Fibroblast of lung (primary cell): ENCODE results near the gene CTBP2. TPM values are rescaled to one million over a fixed set of nuclear protein-coding genes. Genes with fewer than 3 reads are reported as not detected.
A peak's percentile ranks its signal among the peaks of the same experiment; 100 is the strongest.

Experiments used
- DNase-seq, 2 donors: peaks; one replicate each; pipeline versions ENCODE4 v3.0.0 to v3.0.0-alpha.2; 2010; ENCODE audit warnings: low read depth in 2 of 2
- H2AFZ ChIP-seq: 2 replicates; pipeline ENCODE4 v1.5.1; 2012; ENCODE audit warnings: low read length, control low read depth, inconsistent platforms
- H3K27ac ChIP-seq: 2 replicates; pipeline ENCODE4 v1.5.1; 2011; ENCODE audit warnings: low read length, control low read depth; ENCODE audit not compliant: insufficient read depth
- H3K27me3 ChIP-seq: 2 replicates; pipeline ENCODE4 v1.5.1; 2011; ENCODE audit warnings: mild to moderate bottlenecking, low read length; ENCODE audit not compliant: control insufficient read depth, insufficient read depth
- H3K36me3 ChIP-seq: 2 replicates; pipeline ENCODE4 v1.5.1; 2011; ENCODE audit warnings: low read length; ENCODE audit not compliant: control insufficient read depth, insufficient read depth
- H3K4me1 ChIP-seq: 2 replicates; pipeline ENCODE4 v1.5.1; 2011; ENCODE audit warnings: low read length; ENCODE audit not compliant: control insufficient read depth, insufficient read depth; ENCODE audit errors: extremely low read depth
- H3K4me2 ChIP-seq: 2 replicates; pipeline ENCODE4 v1.5.1; 2011; ENCODE audit warnings: low read length, control low read depth; ENCODE audit not compliant: insufficient read depth; ENCODE audit errors: extremely low read depth
- H3K4me3 ChIP-seq, 4 experiments: fragments of 200-600 bp in 1 of 4; sonication (generic) in 1 of 4; replicated peaks in 1 of 4; 2 replicates each; pipeline ENCODE4 v1.5.1; 2011 to 2016; ENCODE audit warnings: low read length in 4 of 4, low read depth in 3 of 4, mild to moderate bottlenecking in 3 of 4, control low read depth in 2 of 4, inconsistent platforms in 1 of 4, mixed read lengths in 1 of 4; ENCODE audit not compliant: insufficient read depth in 1 of 4; ENCODE audit errors: control extremely low read depth in 1 of 4
- H3K79me2 ChIP-seq: 2 replicates; pipeline ENCODE4 v1.5.1; 2012; ENCODE audit warnings: mild to moderate bottlenecking, low read length, inconsistent platforms; ENCODE audit not compliant: control insufficient read depth, insufficient read depth
- H3K9ac ChIP-seq: 2 replicates; pipeline ENCODE4 v1.5.1; 2011; ENCODE audit warnings: mild to moderate bottlenecking, low read length, control low read depth; ENCODE audit not compliant: insufficient read depth
- H3K9me3 ChIP-seq: 2 replicates; pipeline ENCODE4 v1.5.1; 2012; ENCODE audit warnings: low read depth, low read length; ENCODE audit not compliant: control insufficient read depth, insufficient read depth
- H4K20me1 ChIP-seq: 2 replicates; pipeline ENCODE4 v1.5.1; 2011; ENCODE audit warnings: low read length; ENCODE audit not compliant: control insufficient read depth, insufficient read depth; ENCODE audit errors: extremely low read depth
- CTCF ChIP-seq, 2 donors: IDR thresholded peaks in 1 of 2; conservative IDR thresholded peaks in 1 of 2; 1 replicate in 1 of 2; 2 replicates in 1 of 2; pipeline ENCODE4 v1.5.1; 2011 to 2012; ENCODE audit warnings: low read length in 2 of 2, control low read depth in 1 of 2, inconsistent platforms in 1 of 2, low read depth in 1 of 2, mild to moderate bottlenecking in 1 of 2
- EZH2 ChIP-seq: IDR thresholded peaks from 2 replicates; pipeline ENCODE4 v1.5.1; 2012; ENCODE audit warnings: low read length, control low read depth, mild to moderate bottlenecking; ENCODE audit errors: missing control alignments
- polyA plus RNA-seq, 2 donors: library from polyadenylated mRNA; depleted of rRNA in 1 of 2; stranded (reverse) in 1 of 2; unstranded in 1 of 2; fragments of >200 nt; gene quantifications; 2 replicates each; pipeline ENCODE4 v1.2.1, GENCODE V29; 2011 to 2012; ENCODE audit warnings: missing spikeins in 1 of 2
- total RNA-seq: library from RNA; depleted of rRNA; stranded (reverse); fragments of >200 nt; gene quantifications from 2 replicates; pipeline ENCODE4 v1.2.1, GENCODE V29; 2014

The CTBP2 gene
- total and polyA plus RNA-seq, 2 donors (not counting 1 experiment from before 2014, with no cell fraction given) = 72.1 to 73.3 TPM

DNA sequence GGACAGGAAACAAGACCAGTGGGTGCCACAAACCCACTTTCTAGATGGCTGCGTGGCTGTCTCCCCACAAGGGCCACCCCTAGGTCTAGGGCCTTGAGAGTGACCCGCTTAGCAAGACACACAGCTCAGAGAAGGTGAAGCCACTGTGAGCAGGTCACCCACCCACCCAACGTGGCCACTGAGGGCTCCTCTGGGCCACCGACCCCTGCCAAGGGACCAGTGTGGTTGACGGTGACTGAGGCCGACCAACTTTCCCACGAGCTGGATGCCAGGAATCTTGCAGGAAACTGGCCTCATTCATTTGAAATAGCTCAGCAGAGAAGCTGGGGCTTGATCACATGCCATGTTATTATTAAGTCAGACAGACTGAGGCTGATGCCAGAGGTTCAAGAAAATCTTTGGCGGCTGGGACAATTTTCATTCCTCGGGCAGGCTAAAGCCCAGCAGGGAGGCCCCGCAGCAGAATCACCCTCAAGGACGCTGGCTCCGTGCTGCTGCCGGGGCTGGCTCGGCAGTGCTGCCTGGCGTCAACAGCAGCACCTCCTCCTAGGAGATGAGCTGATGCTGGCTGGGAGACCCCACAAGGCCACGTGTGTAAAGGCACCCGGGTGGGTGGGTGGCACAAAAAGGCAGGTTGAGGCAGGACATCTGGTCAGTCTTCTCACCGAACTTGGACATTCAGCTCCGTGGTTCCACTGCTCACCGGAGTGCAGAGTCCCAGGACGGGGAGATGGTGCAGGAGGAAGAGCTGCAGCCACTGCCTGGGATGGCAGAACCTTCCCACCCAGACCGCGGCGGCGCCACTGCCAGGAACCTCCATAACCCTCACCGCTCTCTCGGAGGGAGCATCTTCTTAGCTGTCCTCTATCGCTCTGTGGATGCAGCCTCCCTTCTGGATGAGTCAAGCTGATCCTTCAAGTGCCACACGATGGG, 160.7 kb downstream of the CTBP2 start:
- Histone ChIP-seq H3K4me3 (no peak overlapping the region), H3K9ac (peak overlapping the region; percentile 38), H3K4me2 (peak overlapping the region; percentile 32), H3K36me3 (peaks cover 40% of the 10 kb centered on the region), H3K27me3 (no peaks in the 10 kb centered on the region), H2AFZ (no peak overlapping the region), H3K79me2 (peaks cover 25% of the 10 kb centered on the region), H4K20me1 (no peaks in the 10 kb centered on the region), H3K27ac (peak overlapping the region; percentile 78), H3K4me1 (peaks cover 40% of the 10 kb centered on the region), H3K9me3 (no peaks in the 10 kb centered on the region)
- no peak for TF ChIP-seq EZH2
- no peak for TF ChIP-seq CTCF (conservative IDR thresholded peaks at IDR 0.05 in 1 of 2, IDR thresholded peaks at IDR 0.05 in 1 of 2; ENCODE audit: low read depth in 1 of 2, low read length in 2 of 2)
- peak; percentile 92 to 95 for DNase-seq

DNA sequence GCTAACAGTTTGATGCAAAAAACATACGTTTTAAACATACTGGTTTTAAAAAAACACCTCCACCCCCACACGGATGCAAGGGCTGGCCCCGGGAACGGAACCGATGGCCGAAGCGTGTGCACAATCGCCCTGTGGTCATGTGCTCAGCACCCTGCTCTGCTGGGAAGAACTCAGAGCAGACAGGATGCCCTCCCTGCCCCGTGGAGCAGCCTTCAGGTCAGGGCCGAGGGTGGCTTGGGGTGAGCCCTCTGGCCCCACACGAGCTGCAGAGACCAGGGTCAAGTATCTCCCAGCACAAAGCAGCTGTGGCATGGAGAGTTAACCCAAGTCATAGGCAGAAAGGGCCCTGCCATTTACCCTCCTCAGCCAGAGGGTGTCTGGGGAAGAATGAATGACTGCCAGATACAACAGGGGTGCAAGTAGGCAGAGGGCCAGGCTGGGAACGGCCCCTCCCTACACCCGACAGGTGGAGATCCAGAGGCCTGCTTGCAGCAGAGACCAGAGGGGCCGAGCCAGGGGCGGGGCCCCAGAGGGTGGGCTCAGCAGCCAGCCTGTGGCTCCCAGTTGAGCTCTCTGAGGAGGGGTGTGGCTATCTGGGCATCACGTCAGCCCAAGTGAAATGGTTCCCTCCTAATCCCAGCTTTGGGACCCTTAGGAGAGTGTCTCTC, 161.6 kb downstream of the CTBP2 start:
- Histone ChIP-seq H3K4me3 (no peak overlapping the region), H4K20me1 (no peaks in the 10 kb centered on the region), H3K4me1 (peaks cover 40% of the 10 kb centered on the region), H3K9ac (peak overlapping the region; percentile 16), H2AFZ (no peak overlapping the region), H3K4me2 (no peak overlapping the region), H3K9me3 (no peaks in the 10 kb centered on the region), H3K27me3 (no peaks in the 10 kb centered on the region), H3K27ac (peak overlapping the region; percentile 78), H3K79me2 (peaks cover 18% of the 10 kb centered on the region), H3K36me3 (peaks cover 42% of the 10 kb centered on the region)
- DNase-seq = no peak
- TF ChIP-seq EZH2 (no peak), CTCF (conservative IDR thresholded peaks at IDR 0.05 in 1 of 2, IDR thresholded peaks at IDR 0.05 in 1 of 2; ENCODE audit: low read depth in 1 of 2, low read length in 2 of 2) (no peak)
